HepG2 (cell line): ENCODE results near the gene LY6G5B. TPM values are rescaled to one million over a fixed set of nuclear protein-coding genes. Genes with fewer than 3 reads are reported as not detected.
A peak's percentile ranks its signal among the peaks of the same experiment; 100 is the strongest.

Source experiments
- ARID5B ChIP-seq: IDR thresholded peaks from 2 replicates; pipeline ENCODE4 v1.4.0; 2020; ENCODE audit warnings: mild to moderate bottlenecking, missing genetic modification reagents
- ATF4 ChIP-seq, 2 experiments: fragments of 450-650 bp in 1 of 2; sonication (generic) in 1 of 2; formaldehyde crosslinking; IDR thresholded peaks; 2 replicates each; pipeline versions ENCODE4 v1.5.0 to v1.8.0; 2020 to 2022; ENCODE audit warnings: mild to moderate bottlenecking in 1 of 2, missing genetic modification reagents in 1 of 2
- HBP1 ChIP-seq: IDR thresholded peaks from 2 replicates; pipeline ENCODE4 v1.6.1; 2016; ENCODE audit warnings: low read depth, control low read depth
- KLF13 ChIP-seq: sonication (generic); formaldehyde crosslinking; IDR thresholded peaks from 2 replicates; pipeline ENCODE4 v1.4.0; 2020; ENCODE audit warnings: mild to moderate bottlenecking, missing genetic modification reagents
- MLX ChIP-seq: IDR thresholded peaks from 2 replicates; pipeline ENCODE4 v1.6.1; 2016
- PRDM4 ChIP-seq: sonication (generic); formaldehyde crosslinking; IDR thresholded peaks from 2 replicates; pipeline ENCODE4 v1.9.0; 2021; ENCODE audit warnings: missing genetic modification reagents, borderline replicate concordance
- STAT5B ChIP-seq: sonication (generic); formaldehyde crosslinking; IDR thresholded peaks from 2 replicates; pipeline ENCODE4 v1.4.0; 2020; ENCODE audit warnings: missing genetic modification reagents
- ZNF318 ChIP-seq: sonication (generic); formaldehyde crosslinking; IDR thresholded peaks from 2 replicates; pipeline ENCODE4 v1.4.0; 2020; ENCODE audit warnings: mild to moderate bottlenecking, missing genetic modification reagents
- ZNF564 ChIP-seq: sonication (generic); formaldehyde crosslinking; IDR thresholded peaks from 2 replicates; pipeline ENCODE4 v1.8.1; 2023; ENCODE audit warnings: mild to moderate bottlenecking, missing genetic modification reagents
- ZNF652 ChIP-seq: IDR thresholded peaks from 2 replicates; pipeline ENCODE4 v1.6.1; 2016; ENCODE audit warnings: low read depth, borderline replicate concordance
- polyA plus RNA-seq, 8 experiments: library from polyadenylated mRNA; depleted of rRNA in 3 of 8; stranded (reverse) in 7 of 8; unstranded in 1 of 8; fragments of >200 nt; fragmentation: Illumina TruSeq in 4 of 8; extraction: Trizol in 4 of 8; gene quantifications; 2 replicates each; pipeline versions ENCODE4 v1.2.1 to v1.2.3, GENCODE V29; 2011 to 2016; ENCODE audit warnings: low read depth in 4 of 8, missing spikeins in 1 of 8, mixed read lengths in 1 of 8; ENCODE audit not compliant: insufficient read depth in 1 of 8
- total RNA-seq, 5 experiments: library from RNA; depleted of rRNA; stranded (reverse); fragments of >200 nt; fragmentation: Illumina TruSeq; extraction: Trizol; gene quantifications; 2 replicates each; pipeline ENCODE4 v1.2.3, GENCODE V29; 2016; ENCODE audit warnings: low read depth in 1 of 5

Gene LY6G5B
- total and polyA plus RNA-seq, 2 of the 13 experiments (the other 11 are each of a cell fraction or from before 2014, with no cell fraction given) = 7.8 to 15.7 TPM

GRCh38 chr6:31620586-31621319 is 49.0 kb upstream of the LY6G5B start, which contains the start of gene PRRC2A (continued):
- peak; percentile 55 for TF ChIP-seq ARID5B (CRISPR knock-in tag)
- peak; percentile 83 for TF ChIP-seq HBP1
- TF ChIP-seq KLF13 = no peak
- no peak for TF ChIP-seq PRDM4 (CRISPR knock-in tag)
- TF ChIP-seq ZNF318 = no peak
- TF ChIP-seq ZNF564 (CRISPR knock-in tag) = peak; percentile 53; the same call in 1 of the 2 replicates
- TF ChIP-seq ATF4 (CRISPR knock-in tag; IDR thresholded peaks at IDR 0.05) = no peak; a peak in 1 of 4 replicates
- TF ChIP-seq ZNF652 (CRISPR knock-in tag) = no peak
- TF ChIP-seq MLX (CRISPR knock-in tag) = no peak
- TF ChIP-seq STAT5B (CRISPR knock-in tag) = no peak
